ENCODE results near the gene BIRC3.
A peak's percentile ranks its signal among the peaks of the same experiment; 100 is the strongest.

Gene BIRC3

GRCh38 chr11:102306817-102307726 is 10.2 kb upstream of the BIRC3 start:
- DNase-seq (ENCODE audit: low read depth), result no peak

GRCh38 chr11:102307727-102308038 is 9.6 kb upstream of the BIRC3 start:
- TF ChIP-seq CTCF (IDR thresholded peaks at IDR 0.05; ENCODE audit: low read length, missing control alignments), result no peak
- DNase-seq (ENCODE audit: low read depth), result no peak
- no peak overlapping the region for H3K4me3 ChIP-seq (replicated peaks; ENCODE audit: low read depth, low read length)

More at GRCh38 chr11:102306817-102307726, 10.2 kb upstream of the BIRC3 start:
- TF ChIP-seq CTCF (IDR thresholded peaks at IDR 0.05; ENCODE audit: low read length, missing control alignments), result no peak
- no peak overlapping the region for H3K4me3 ChIP-seq (replicated peaks; ENCODE audit: low read depth, low read length)

GRCh38 chr11:102309621-102310541 is 7.4 kb upstream of the BIRC3 start:
- H3K4me3 ChIP-seq (replicated peaks; ENCODE audit: low read depth, low read length), result no peak overlapping the region
- DNase-seq (ENCODE audit: low read depth), result no peak
- no peak for TF ChIP-seq CTCF (IDR thresholded peaks at IDR 0.05; ENCODE audit: low read length, missing control alignments)

GRCh38 chr11:102312667-102313066 is 4.6 kb upstream of the BIRC3 start:
- peak; percentile 34 for DNase-seq (ENCODE audit: low read depth)
- peak overlapping the region; percentile 27 for H3K4me3 ChIP-seq (replicated peaks; ENCODE audit: low read depth, low read length)
- TF ChIP-seq CTCF (IDR thresholded peaks at IDR 0.05; ENCODE audit: low read length, missing control alignments), result no peak

- H3K4me3 ChIP-seq (replicated peaks; ENCODE audit: low read depth, low read length), result peak overlapping the region; percentile 27
- no peak for TF ChIP-seq CTCF (IDR thresholded peaks at IDR 0.05; ENCODE audit: low read length, missing control alignments)
- peak; percentile 30 for DNase-seq (ENCODE audit: low read depth)
These were observed 3.9 kb upstream of the BIRC3 start for GRCh38 chr11:102313238-102313940.

- TF ChIP-seq CTCF (IDR thresholded peaks at IDR 0.05; ENCODE audit: low read length, missing control alignments), result no peak
- DNase-seq (ENCODE audit: low read depth), result no peak
- no peak overlapping the region for H3K4me3 ChIP-seq (replicated peaks; ENCODE audit: low read depth, low read length)
These were observed 2.5 kb upstream of the BIRC3 start for GRCh38 chr11:102314784-102315183.

Measured in fibroblast of pulmonary artery (primary cell).